Dermis blood vessel endothelial cell (primary cell): ENCODE results near the gene EML1. TPM values are rescaled to one million over a fixed set of nuclear protein-coding genes. Genes with fewer than 3 reads are reported as not detected.

Source experiments
- total RNA-seq: library from RNA; depleted of rRNA; stranded (reverse); fragments of >200 nt; gene quantifications from 2 replicates; pipeline ENCODE4 v1.2.3, GENCODE V29; 2014

EML1 gene
- total RNA-seq, 1 donor from 2014 or later = 47.1 TPM

Other genes with a start within 250 kb of the EML1 start
- 14.5 and 32.4 TPM in 2 replicates for gene CCDC85C, start 189.2 kb upstream of the EML1 start, total RNA-seq
- gene HHIPL1, start 148.3 kb upstream of the EML1 start, total RNA-seq = 1.7 and 4.1 TPM in 2 replicates
- under 0.01 and 0.14 TPM in 2 replicates for gene CYP46A1, start 109.1 kb upstream of the EML1 start, total RNA-seq